HTR-8/SVneo (cell line): Measurements from ENCODE around the gene SP110.
"Not testable (repeated sequence)": the region's sequence is repeated elsewhere in the genome, so short reads cannot be mapped to it uniquely, and the experiment has no call there.

Experiments
- DNase-seq: peaks from one replicate; pipeline ENCODE4 v3.0.0; 2011; ENCODE audit warnings: low spot score, mixed read lengths; ENCODE audit not compliant: insufficient read length
- FAIRE-seq: peaks from 2 replicates; lab custom pipeline; 2011; peaks lifted over from hg19 to GRCh38; lab: Jason Lieb, UNC

Gene SP110

GRCh38 chr2:230226051-230226551 lies 6.3 kb upstream of the SP110 start:
- no peak for DNase-seq
- no peak for FAIRE-seq

- no peak for FAIRE-seq
- no peak for DNase-seq
Measured at GRCh38 chr2:230225486-230225885, 5.7 kb upstream of the SP110 start, which contains the start of gene SP140. Gene SP140, plus strand, starts transcription at chr2:230225736. Its CDS starts 109 bp downstream, at chr2:230225845.

- no peak for FAIRE-seq
Measured at GRCh38 chr2:230224458-230224857, 4.7 kb upstream of the SP110 start.

DNA sequence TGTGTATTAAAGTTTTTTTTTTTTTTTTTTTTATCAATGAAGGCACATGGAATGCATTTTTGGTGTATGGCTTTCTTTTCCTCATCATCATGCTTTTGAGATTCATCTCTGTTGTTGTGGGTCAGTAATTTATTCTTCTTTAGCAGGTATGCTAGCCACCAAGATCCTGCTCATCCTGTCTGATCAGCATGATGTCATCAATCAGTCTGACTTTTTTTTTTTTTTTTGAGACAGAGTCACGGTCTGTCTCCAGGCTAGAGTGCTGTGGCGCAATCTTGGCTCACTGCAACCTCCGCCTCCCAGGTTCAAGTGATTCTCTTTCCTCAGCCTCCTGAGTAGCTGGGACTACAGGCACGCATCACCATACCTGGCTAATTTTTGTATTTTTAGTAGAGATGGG lies 3.0 kb upstream of the SP110 start:
- FAIRE-seq, DNase-seq: not testable (repeated sequence)

More at GRCh38 chr2:230224458-230224857, 4.7 kb upstream of the SP110 start:
- no peak for DNase-seq

GRCh38 chr2:230221493-230221892 lies 1.7 kb upstream of the SP110 start:
- no peak for FAIRE-seq
- no peak for DNase-seq

DNA sequence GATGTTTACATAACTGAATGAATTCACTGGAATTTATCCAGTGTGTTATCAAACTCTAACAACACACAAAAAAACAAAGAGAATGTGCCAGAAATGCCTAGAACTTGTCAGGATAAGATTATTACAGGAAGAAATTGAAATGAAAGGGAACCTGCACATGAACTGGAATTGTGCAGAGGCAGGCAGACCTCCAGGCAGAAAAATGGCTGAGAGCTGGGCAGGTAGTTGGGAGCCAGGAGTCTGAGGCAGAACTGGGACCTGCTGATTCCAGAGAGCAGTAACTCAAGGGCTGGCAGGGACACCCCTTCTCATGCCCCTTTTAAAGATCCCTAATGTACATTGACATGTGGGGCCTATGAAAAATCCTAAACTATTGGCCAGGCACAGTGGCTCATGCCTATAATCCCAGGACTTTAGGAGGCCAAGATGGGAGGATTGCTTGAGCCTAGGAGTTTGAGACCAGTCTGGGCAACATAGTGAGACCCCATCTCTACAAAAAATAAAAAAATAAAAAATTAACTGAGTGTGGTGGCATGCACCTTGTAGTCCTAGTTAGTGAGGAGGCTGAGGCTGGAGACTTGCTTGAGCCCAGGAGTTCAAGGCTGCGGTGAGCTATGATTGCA lies 674 bp upstream of the SP110 start:
- no peak for FAIRE-seq

GRCh38 chr2:230218421-230218820 lies 1.4 kb downstream of the SP110 start:
- no peak for FAIRE-seq
- no peak for DNase-seq

More for the DNA sequence above, 674 bp upstream of the SP110 start:
- DNase-seq = no peak

GRCh38 chr2:230217424-230217823 lies 2.4 kb downstream of the SP110 start:
- peak; percentile 36 for FAIRE-seq

GRCh38 chr2:230216489-230216888 lies 3.3 kb downstream of the SP110 start:
- DNase-seq = no peak
- no peak for FAIRE-seq

More at GRCh38 chr2:230217424-230217823, 2.4 kb downstream of the SP110 start:
- no peak for DNase-seq

DNA sequence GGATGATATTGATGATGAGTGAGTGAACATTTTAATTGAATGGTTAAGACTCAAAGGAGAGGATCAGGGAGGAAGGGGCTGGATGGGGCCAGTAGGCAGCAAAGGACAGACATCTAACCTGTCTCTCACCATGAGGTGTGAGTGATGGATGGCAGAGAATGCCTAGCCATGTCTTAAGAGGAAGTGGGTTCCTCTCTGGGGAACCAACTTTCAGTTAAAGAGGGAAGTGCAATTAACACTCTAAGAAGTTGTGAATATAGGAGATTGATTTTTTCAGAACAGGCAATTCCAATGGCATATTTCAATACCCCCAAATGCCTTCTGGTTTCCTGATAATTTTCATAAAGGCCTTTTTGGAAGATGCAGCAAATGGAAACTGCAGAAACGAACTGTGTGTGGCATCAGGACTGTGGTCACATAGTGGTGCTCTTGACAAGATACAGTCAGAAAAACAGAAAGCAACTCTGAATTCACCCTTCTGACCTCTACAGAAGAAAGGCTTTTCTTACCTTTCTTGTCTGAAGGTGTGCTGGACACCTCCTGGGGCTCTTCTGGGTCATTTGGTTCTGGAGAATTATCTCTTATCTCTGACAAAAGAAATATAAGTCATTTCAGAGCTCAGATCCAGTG lies 10.2 kb downstream of the SP110 start:
- DNase-seq (no peak), FAIRE-seq (no peak)

DNA sequence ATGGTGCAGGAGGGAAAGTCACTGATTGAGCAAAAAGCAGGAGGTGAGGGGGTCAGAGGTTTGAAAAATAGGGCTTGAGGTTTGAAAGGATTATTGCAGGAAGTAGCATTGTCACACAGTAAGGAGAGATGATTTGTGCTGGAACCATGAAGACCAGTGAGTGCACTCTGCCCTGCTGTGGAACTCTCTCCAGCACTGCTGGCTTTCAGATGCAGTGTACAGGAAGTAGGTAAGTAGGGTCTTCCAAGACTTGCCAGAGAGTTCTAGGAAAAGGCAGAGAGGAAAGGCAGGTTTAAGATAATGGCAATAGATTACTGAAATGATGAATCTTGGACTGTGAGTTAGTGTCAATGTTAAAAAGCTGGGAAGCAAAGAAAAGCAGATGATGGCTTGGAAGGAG lies 11.2 kb downstream of the SP110 start:
- FAIRE-seq = no peak
- DNase-seq = no peak

DNA sequence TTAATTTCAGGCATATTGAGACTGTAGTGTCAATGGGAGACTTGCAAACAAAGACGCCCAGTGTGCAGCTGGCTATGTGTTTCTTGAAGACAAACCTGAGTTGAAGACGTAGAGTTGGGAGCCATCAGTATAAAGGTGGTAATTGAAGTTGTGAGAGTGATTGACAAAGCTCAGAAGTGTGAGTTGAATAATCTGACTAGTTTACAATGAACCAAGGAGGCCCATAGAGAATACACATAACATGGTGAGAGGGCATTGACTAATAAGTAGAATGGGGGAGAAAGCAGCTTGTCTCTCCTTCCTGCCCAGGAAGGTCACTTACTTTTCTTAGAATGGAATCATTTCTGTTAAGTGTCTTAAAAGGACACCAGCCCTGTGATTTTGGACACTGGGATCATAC lies 14.1 kb downstream of the SP110 start:
- DNase-seq (no peak), FAIRE-seq (no peak)

GRCh38 chr2:230205034-230205433 lies 14.8 kb downstream of the SP110 start:
- no peak for DNase-seq

GRCh38 chr2:230203110-230203676 lies 16.6 kb downstream of the SP110 start:
- no peak for DNase-seq
- no peak for FAIRE-seq

More at GRCh38 chr2:230205034-230205433, 14.8 kb downstream of the SP110 start:
- no peak for FAIRE-seq

DNA sequence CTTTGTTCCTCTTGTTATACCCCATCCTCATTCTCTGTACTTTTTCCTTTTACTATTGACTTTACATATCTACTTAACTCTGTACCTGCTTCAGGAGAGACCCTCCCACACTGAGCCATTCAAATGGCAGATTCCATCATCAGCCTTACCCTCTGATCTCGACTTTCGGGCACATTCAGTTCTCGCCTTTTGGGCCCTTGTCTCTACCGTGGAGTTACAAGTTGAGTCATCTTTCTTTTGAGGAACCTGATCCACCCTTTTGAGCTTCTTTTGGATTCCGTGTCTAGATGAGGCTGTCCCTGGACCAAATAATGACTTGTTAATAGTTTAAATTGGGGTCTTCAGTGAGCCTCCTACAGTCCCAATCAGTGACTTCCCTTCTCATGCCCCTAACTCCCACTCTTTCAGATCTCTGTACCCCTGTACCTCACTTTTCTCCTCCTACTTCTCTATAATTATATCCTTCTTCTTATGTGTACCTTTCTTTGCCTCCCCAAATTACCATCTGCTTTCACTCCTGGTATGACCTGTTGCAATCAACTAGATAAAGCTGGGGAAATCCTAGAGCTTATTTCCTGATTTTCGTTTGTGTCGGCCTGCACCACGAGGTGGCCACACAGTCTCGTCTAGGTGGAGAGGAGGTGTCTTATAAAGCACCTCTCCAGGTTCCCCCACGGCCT lies 17.2 kb downstream of the SP110 start:
- no peak for DNase-seq
- FAIRE-seq = no peak

- FAIRE-seq (no peak), DNase-seq (no peak)
Measured at GRCh38 chr2:230184727-230185578, 34.8 kb downstream of the SP110 start.

DNA sequence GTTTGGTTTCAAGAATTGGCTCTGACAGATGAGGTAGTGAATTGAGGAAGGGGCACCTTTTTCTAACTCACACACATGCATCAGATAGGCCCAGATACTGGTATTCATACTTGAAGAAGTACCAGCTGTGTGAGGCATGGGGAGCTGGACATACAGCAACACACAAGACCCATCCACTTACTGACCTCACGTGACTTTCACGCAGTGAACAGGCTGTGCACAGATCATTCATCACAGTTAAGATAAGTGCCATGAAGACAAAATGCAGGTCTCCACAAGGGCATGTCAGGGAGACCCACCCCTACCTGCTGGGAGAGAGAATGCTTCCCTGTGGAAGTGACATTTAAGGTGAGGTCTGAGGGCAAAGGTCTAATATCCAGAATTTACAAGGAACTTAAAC lies 38.6 kb downstream of the SP110 start:
- DNase-seq (no peak), FAIRE-seq (no peak)

DNA sequence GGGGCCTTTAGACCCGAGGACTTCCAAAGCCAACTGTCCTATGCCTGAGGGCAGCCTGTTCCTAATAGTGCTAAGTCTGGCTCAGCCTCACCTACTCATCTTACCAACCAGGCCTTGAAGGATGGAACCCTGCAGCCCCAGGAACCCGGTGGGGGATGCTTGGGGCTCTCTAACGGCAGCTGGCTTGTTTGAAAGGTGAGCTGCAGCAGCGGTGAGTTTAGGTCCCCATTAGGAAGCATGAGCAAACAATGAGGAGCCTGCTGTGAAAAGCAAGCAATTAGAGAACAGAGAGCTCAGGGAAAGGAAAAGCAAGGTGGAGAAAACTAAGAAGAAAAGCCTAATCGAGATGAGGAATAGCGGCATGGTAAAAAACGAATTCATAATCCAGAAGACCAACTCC lies 39.9 kb downstream of the SP110 start:
- no peak for DNase-seq

GRCh38 chr2:230178546-230179485 lies 41.0 kb downstream of the SP110 start:
- no peak for DNase-seq
- FAIRE-seq = no peak

More for the DNA sequence above, 39.9 kb downstream of the SP110 start:
- no peak for FAIRE-seq
